Measurements from ENCODE around the gene FRAT1. TPM values are rescaled to one million over a fixed set of nuclear protein-coding genes. Genes with fewer than 3 reads are reported as not detected.

FRAT1 gene
- total RNA-seq, 2 experiments from 2014 or later = 2.7 to 3.2 TPM

- Mint-ChIP-seq H3K27ac (no peak overlapping the region), H3K4me1 (peaks cover 39% of the 10 kb centered on the region), H3K4me3 (no peak overlapping the region), H3K27me3 (no peaks in the 10 kb centered on the region), H3K9me3 (no peaks in the 10 kb centered on the region), H3K36me3 (no peaks in the 10 kb centered on the region)
- no peak for DNase-seq
Measured at GRCh38 chr10:97325754-97326153, 6.7 kb downstream of the FRAT1 start.

GRCh38 chr10:97327348-97328294 lies 8.6 kb downstream of the FRAT1 start:
- no peak for DNase-seq
- Mint-ChIP-seq H3K27ac (peak overlapping the region; percentile 71), H3K9me3 (no peaks in the 10 kb centered on the region), H3K27me3 (no peaks in the 10 kb centered on the region), H3K4me3 (no peak overlapping the region), H3K4me1 (peaks cover 42% of the 10 kb centered on the region), H3K36me3 (no peaks in the 10 kb centered on the region)

GRCh38 chr10:97328646-97329453 lies 9.8 kb downstream of the FRAT1 start:
- H3K4me1 Mint-ChIP-seq = peaks cover 51% of the 10 kb centered on the region
- H3K36me3 Mint-ChIP-seq = peaks cover 4% of the 10 kb centered on the region
- no peak for DNase-seq
- no peaks in the 10 kb centered on the region for H3K27me3 Mint-ChIP-seq
- no peak overlapping the region for H3K4me3 Mint-ChIP-seq
- peak overlapping the region; percentile 9 for H3K27ac Mint-ChIP-seq
- no peaks in the 10 kb centered on the region for H3K9me3 Mint-ChIP-seq

- Mint-ChIP-seq H3K4me3 (no peak overlapping the region), H3K27me3 (no peaks in the 10 kb centered on the region), H3K9me3 (no peaks in the 10 kb centered on the region), H3K4me1 (peaks cover 51% of the 10 kb centered on the region), H3K27ac (no peak overlapping the region), H3K36me3 (peaks cover 4% of the 10 kb centered on the region)
- no peak for DNase-seq
Measured at GRCh38 chr10:97329766-97330165, 10.7 kb downstream of the FRAT1 start.

GRCh38 chr10:97331153-97331703 lies 12.2 kb downstream of the FRAT1 start:
- no peaks in the 10 kb centered on the region for H3K9me3 Mint-ChIP-seq
- H3K27me3 Mint-ChIP-seq = no peaks in the 10 kb centered on the region
- H3K27ac Mint-ChIP-seq = peak overlapping the region; percentile 30
- no peak overlapping the region for H3K4me3 Mint-ChIP-seq
- H3K4me1 Mint-ChIP-seq = peaks cover 51% of the 10 kb centered on the region
- peaks cover 4% of the 10 kb centered on the region for H3K36me3 Mint-ChIP-seq
- no peak for DNase-seq

- peaks cover 47% of the 10 kb centered on the region for H3K4me1 Mint-ChIP-seq
- H3K27me3 Mint-ChIP-seq = no peaks in the 10 kb centered on the region
- DNase-seq = no peak
- peak overlapping the region; percentile 70 for H3K27ac Mint-ChIP-seq
- H3K9me3 Mint-ChIP-seq = no peaks in the 10 kb centered on the region
- peaks cover 4% of the 10 kb centered on the region for H3K36me3 Mint-ChIP-seq
- H3K4me3 Mint-ChIP-seq = peak overlapping the region; percentile 89
Measured at GRCh38 chr10:97332591-97333350, 13.7 kb downstream of the FRAT1 start.

GRCh38 chr10:97333351-97333600 lies 14.2 kb downstream of the FRAT1 start:
- no peak for DNase-seq
- Mint-ChIP-seq H3K4me1 (peaks cover 42% of the 10 kb centered on the region), H3K4me3 (peak overlapping the region; percentile 89), H3K27me3 (no peaks in the 10 kb centered on the region), H3K9me3 (no peaks in the 10 kb centered on the region), H3K36me3 (peaks cover 4% of the 10 kb centered on the region), H3K27ac (peak overlapping the region; percentile 70)

- DNase-seq = peak; percentile 58
Measured at GRCh38 chr10:97333601-97334369, 14.7 kb downstream of the FRAT1 start.

GRCh38 chr10:97334370-97335175 lies 15.5 kb downstream of the FRAT1 start, which contains the start of gene FRAT2:
Gene FRAT2 (minus strand): TSS chr10:97334729. CDS start chr10:97334572, 157 bp downstream.
- peaks cover 31% of the 10 kb centered on the region for H3K4me1 Mint-ChIP-seq
- peak within 1 kb of the TSS; percentile 89 for H3K4me3 Mint-ChIP-seq
- peak; percentile 87 for DNase-seq
- H3K27me3 Mint-ChIP-seq = no peaks in the 10 kb centered on the region
- peaks cover 4% of the 10 kb centered on the region for H3K36me3 Mint-ChIP-seq
- no peaks in the 10 kb centered on the region for H3K9me3 Mint-ChIP-seq
- H3K27ac Mint-ChIP-seq = peak within 1 kb of the TSS; percentile 87

More at GRCh38 chr10:97333601-97334369, 14.7 kb downstream of the FRAT1 start:
- H3K9me3 Mint-ChIP-seq = no peaks in the 10 kb centered on the region
- H3K27me3 Mint-ChIP-seq = no peaks in the 10 kb centered on the region
- peaks cover 4% of the 10 kb centered on the region for H3K36me3 Mint-ChIP-seq
- peak overlapping the region; percentile 70 for H3K27ac Mint-ChIP-seq
- peaks cover 37% of the 10 kb centered on the region for H3K4me1 Mint-ChIP-seq
- H3K4me3 Mint-ChIP-seq = peak overlapping the region; percentile 89

GRCh38 chr10:97335188-97335619 lies 16.1 kb downstream of the FRAT1 start:
- DNase-seq = no peak
- H3K27me3 Mint-ChIP-seq = no peaks in the 10 kb centered on the region
- no peak overlapping the region for H3K27ac Mint-ChIP-seq
- H3K36me3 Mint-ChIP-seq = peaks cover 4% of the 10 kb centered on the region
- H3K4me3 Mint-ChIP-seq = peak overlapping the region; percentile 47
- no peaks in the 10 kb centered on the region for H3K9me3 Mint-ChIP-seq
- H3K4me1 Mint-ChIP-seq = peaks cover 29% of the 10 kb centered on the region

- Mint-ChIP-seq H3K27me3 (no peaks in the 10 kb centered on the region), H3K4me3 (peak overlapping the region; percentile 34), H3K4me1 (peaks cover 29% of the 10 kb centered on the region), H3K36me3 (peaks cover 4% of the 10 kb centered on the region), H3K27ac (no peak overlapping the region), H3K9me3 (no peaks in the 10 kb centered on the region)
- no peak for DNase-seq
Measured at GRCh38 chr10:97336006-97336405, 16.9 kb downstream of the FRAT1 start.

- Mint-ChIP-seq H3K4me1 (peaks cover 25% of the 10 kb centered on the region), H3K27me3 (no peaks in the 10 kb centered on the region), H3K27ac (no peak overlapping the region), H3K9me3 (no peaks in the 10 kb centered on the region), H3K4me3 (no peak overlapping the region), H3K36me3 (peaks cover 4% of the 10 kb centered on the region)
- no peak for DNase-seq
Measured at GRCh38 chr10:97336446-97336845, 17.4 kb downstream of the FRAT1 start.

All from activated naive CD8-positive, alpha-beta T cell treated with anti-CD3 and anti-CD28 coated beads for 36 hours (primary cell).